GM12892 (cell line): Measurements from ENCODE around the gene CRB2.

ENCODE experiments used
- POLR2A ChIP-seq: IDR thresholded peaks from 2 replicates; pipeline ENCODE4 v1.6.1; 2011; ENCODE audit warnings: low read depth, low read length, control low read depth
- POLR2AphosphoS5 ChIP-seq: IDR thresholded peaks from 2 replicates; pipeline ENCODE4 v1.6.1; 2011; ENCODE audit warnings: low read depth, low read length, control low read depth
- TAF1 ChIP-seq: IDR thresholded peaks from 2 replicates; pipeline ENCODE4 v1.6.1; 2011; ENCODE audit warnings: low read depth, mild to moderate bottlenecking, control low read depth, low read length, borderline replicate concordance

DNA sequence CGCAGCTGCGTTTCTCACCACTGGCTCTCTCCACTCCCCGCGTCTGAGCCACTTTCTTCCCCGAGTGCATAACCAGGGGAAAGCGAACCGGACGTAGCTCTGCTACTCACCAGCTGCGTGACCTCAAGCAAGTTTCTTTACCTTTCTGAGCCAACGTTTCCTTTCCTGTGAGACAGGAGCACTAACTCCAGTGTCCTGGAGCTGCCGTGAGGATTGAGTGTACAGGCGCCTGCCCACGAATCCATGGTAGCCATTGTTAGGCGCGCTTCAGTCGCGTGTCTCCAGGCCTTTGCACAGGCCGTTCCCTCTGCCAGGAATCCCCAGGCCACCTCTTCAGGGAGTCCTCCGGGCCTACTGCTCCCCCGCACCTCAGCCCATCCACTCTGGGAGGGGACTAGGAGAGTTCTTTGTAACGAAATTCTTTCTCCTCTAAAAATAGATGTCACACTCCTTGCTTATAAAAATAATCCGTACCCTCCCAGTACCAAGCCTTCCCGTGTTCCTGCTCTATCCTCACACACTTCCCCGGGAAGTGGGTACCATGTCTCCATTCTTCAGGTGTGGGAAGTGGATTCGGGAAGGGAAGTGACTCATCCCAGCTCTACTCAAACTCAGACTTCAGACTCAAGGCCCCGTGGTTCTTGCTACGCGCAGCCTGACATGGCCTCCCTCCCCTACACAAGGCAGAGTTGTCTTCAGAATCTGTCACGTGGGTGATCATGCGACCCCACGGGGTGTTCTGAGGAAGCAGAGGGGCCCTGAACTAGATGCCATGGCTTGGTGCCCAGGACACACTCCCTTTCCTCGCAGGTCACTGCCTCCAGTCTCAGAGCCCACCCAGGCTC is 16.1 kb upstream of the CRB2 start:
- TF ChIP-seq TAF1 (peak; percentile 35; the same call in 1 of the 2 replicates), POLR2A (peak; percentile 30), POLR2AphosphoS5 (peak; percentile 68)
